Endodermal cell (in vitro differentiated cells): ENCODE results near the gene YTHDF2. TPM values are rescaled to one million over a fixed set of nuclear protein-coding genes. Genes with fewer than 3 reads are reported as not detected.

Experiments used
- DNase-seq: peaks from one replicate; pipeline ENCODE4 v3.0.0-alpha.2; 2017
- H3K27ac ChIP-seq: 2 replicates; pipeline ENCODE4 v1.5.1; 2013; ENCODE audit warnings: mild to moderate bottlenecking, low read depth, low read length, moderate library complexity
- H3K27me3 ChIP-seq: 2 replicates; pipeline ENCODE4 v1.6.1; 2013; ENCODE audit warnings: mild to moderate bottlenecking, low read length, moderate library complexity; ENCODE audit not compliant: insufficient read depth, control insufficient read depth, poor library complexity, severe bottlenecking
- H3K36me3 ChIP-seq: 2 replicates; pipeline ENCODE4 v1.7.0; 2013; ENCODE audit warnings: mild to moderate bottlenecking, low read length, moderate library complexity; ENCODE audit not compliant: control insufficient read depth, insufficient read depth
- H3K4me1 ChIP-seq: one replicate; pipeline ENCODE4 v1.7.0; 2013; ENCODE audit warnings: low read length; ENCODE audit not compliant: control insufficient read depth, insufficient read depth
- H3K4me3 ChIP-seq: 2 replicates; pipeline ENCODE4 v1.5.1; 2013; ENCODE audit warnings: mild to moderate bottlenecking, low read length, moderate library complexity
- H3K9ac ChIP-seq: 2 replicates; pipeline ENCODE4 v1.6.1; 2013; ENCODE audit warnings: mild to moderate bottlenecking, low read length, moderate library complexity; ENCODE audit not compliant: poor library complexity, severe bottlenecking; ENCODE audit errors: extremely low read depth
- H3K9me3 ChIP-seq: 2 replicates; pipeline ENCODE4 v1.6.1; 2013; ENCODE audit warnings: mild to moderate bottlenecking, low read length, moderate library complexity; ENCODE audit not compliant: control insufficient read depth
- H3K27ac Mint-ChIP-seq: 2 replicates; pipeline ENCODE4 v1.8.0; 2020; ENCODE audit warnings: mixed read lengths
- H3K27me3 Mint-ChIP-seq: 2 replicates; pipeline ENCODE4 v1.8.0; 2021; ENCODE audit warnings: mild to moderate bottlenecking, mixed read lengths; ENCODE audit not compliant: insufficient read depth
- H3K36me3 Mint-ChIP-seq: 2 replicates; pipeline ENCODE4 v1.8.0; 2020; ENCODE audit warnings: low read depth, mixed read lengths
- H3K4me1 Mint-ChIP-seq: 2 replicates; pipeline ENCODE4 v1.8.0; 2020; ENCODE audit warnings: mixed read lengths
- H3K4me3 Mint-ChIP-seq: 2 replicates; pipeline ENCODE4 v1.8.0; 2020; ENCODE audit warnings: mild to moderate bottlenecking, moderate library complexity, mixed read lengths
- H3K9me3 Mint-ChIP-seq: 2 replicates; pipeline ENCODE4 v1.8.0; 2020; ENCODE audit warnings: mild to moderate bottlenecking, mixed read lengths
- CTCF ChIP-seq: fragments of 200-600 bp; sonication (generic); conservative IDR thresholded peaks from 2 replicates; pipeline ENCODE4 v1.5.0; 2021; ENCODE audit warnings: antibody characterized with exemption, mild to moderate bottlenecking
- WGBS, 2 experiments: methylation state at CpG; one replicate each; pipeline versions ENCODE4 v1.1.5 to v1.1.7; 2013; ENCODE audit warnings: missing lambda C conversion rate in 2 of 2, mixed read lengths in 1 of 2; ENCODE audit not compliant: insufficient coverage in 1 of 2, insufficient read length in 1 of 2; 5-methylcytosine and 5-hydroxymethylcytosine counted together
- total RNA-seq, 2 donors: library from RNA; stranded (reverse); fragmentation: NEBNext Ultra II Directional in 1 of 2; extraction: Animal tissue kit (Norgen Biotek cat#: 25700) in 1 of 2; gene quantifications; 2 replicates in 1 of 2; 3 replicates in 1 of 2; pipeline ENCODE4 v1.2.1, GENCODE V29; 2021

Gene YTHDF2
- total RNA-seq, 2 donors from 2014 or later = 113 to 116 TPM

GRCh38 chr1:28813931-28814465, 77.3 kb downstream of the YTHDF2 start:
- no peak for TF ChIP-seq CTCF
- no peak overlapping the region for H3K27ac ChIP-seq
- DNase-seq = no peak
- WGBS, 2 experiments = 91 to 93% methylated on average over 10 to 15 of the region's 15 CpGs
- H3K27me3 ChIP-seq = peaks cover 54% of the 10 kb centered on the region
- Mint-ChIP-seq H3K9me3 (no peaks in the 10 kb centered on the region), H3K27me3 (peaks cover 56% of the 10 kb centered on the region), H3K4me1 (peaks cover 6% of the 10 kb centered on the region), H3K4me3 (no peak overlapping the region), H3K27ac (no peak overlapping the region), H3K36me3 (no peaks in the 10 kb centered on the region)
- H3K4me3 ChIP-seq = no peak overlapping the region
- no peaks in the 10 kb centered on the region for H3K4me1 ChIP-seq
- H3K9ac ChIP-seq = no peak overlapping the region
- H3K9me3 ChIP-seq = peaks cover 7% of the 10 kb centered on the region
- no peaks in the 10 kb centered on the region for H3K36me3 ChIP-seq

- Histone ChIP-seq H3K36me3 (no peaks in the 10 kb centered on the region), H3K9me3 (peaks cover 7% of the 10 kb centered on the region), H3K9ac (no peak overlapping the region), H3K27ac (no peak overlapping the region), H3K27me3 (peaks cover 43% of the 10 kb centered on the region), H3K4me3 (no peak overlapping the region), H3K4me1 (no peaks in the 10 kb centered on the region)
- DNase-seq = no peak
- no peaks in the 10 kb centered on the region for H3K36me3 Mint-ChIP-seq
- H3K27ac Mint-ChIP-seq = no peak overlapping the region
- WGBS, 2 experiments = 76 to 80% methylated on average over 11 to 12 of the region's 12 CpGs
- no peak overlapping the region for H3K4me3 Mint-ChIP-seq
- TF ChIP-seq CTCF = no peak
- H3K4me1 Mint-ChIP-seq = peaks cover 6% of the 10 kb centered on the region
- H3K27me3 Mint-ChIP-seq = peaks cover 43% of the 10 kb centered on the region
- H3K9me3 Mint-ChIP-seq = no peaks in the 10 kb centered on the region
These were observed 78.9 kb downstream of the YTHDF2 start for GRCh38 chr1:28815533-28816185.

- Histone ChIP-seq H3K9me3 (peaks cover 7% of the 10 kb centered on the region), H3K4me1 (no peaks in the 10 kb centered on the region), H3K9ac (no peak overlapping the region), H3K36me3 (no peaks in the 10 kb centered on the region), H3K4me3 (no peak overlapping the region), H3K27ac (no peak overlapping the region), H3K27me3 (peaks cover 30% of the 10 kb centered on the region)
- Mint-ChIP-seq H3K27me3 (peaks cover 32% of the 10 kb centered on the region), H3K27ac (no peak overlapping the region), H3K4me3 (no peak overlapping the region), H3K4me1 (peaks cover 6% of the 10 kb centered on the region), H3K9me3 (no peaks in the 10 kb centered on the region), H3K36me3 (no peaks in the 10 kb centered on the region)
- 84 to 94% methylated on average over 7 of the region's 7 CpGs for WGBS, 2 experiments
- no peak for DNase-seq
- no peak for TF ChIP-seq CTCF
These were observed 80.4 kb downstream of the YTHDF2 start for GRCh38 chr1:28817133-28817532.
